Keratinocyte (primary cell): ENCODE data around the gene FABP6. TPM values are rescaled to one million over a fixed set of nuclear protein-coding genes. Genes with fewer than 3 reads are reported as not detected.

Experiments used
- DNase-seq: peaks from one replicate; pipeline ENCODE4 v3.0.0-alpha.2; 2011; ENCODE audit warnings: low read depth, missing footprints, low spot score
- FAIRE-seq: peaks from 2 replicates; lab custom pipeline; 2011; peaks lifted over from hg19 to GRCh38; lab: Jason Lieb, UNC
- H2AFZ ChIP-seq: 2 replicates; pipeline ENCODE4 v1.6.0; 2012; ENCODE audit warnings: low read length, control low read depth, inconsistent platforms; ENCODE audit not compliant: control insufficient read depth
- H3K27ac ChIP-seq: 2 replicates; pipeline ENCODE4 v1.5.1; 2011; ENCODE audit warnings: low read length; ENCODE audit not compliant: control insufficient read depth, insufficient read depth
- H3K27me3 ChIP-seq: 3 replicates; pipeline ENCODE4 v1.6.0; 2011; ENCODE audit warnings: low read length; ENCODE audit not compliant: control insufficient read depth, insufficient read depth; ENCODE audit errors: extremely low read depth
- H3K36me3 ChIP-seq, 2 experiments: 2 replicates in 1 of 2; 3 replicates in 1 of 2; pipeline ENCODE4 v1.5.1; 2011; ENCODE audit warnings: low read length in 2 of 2, mild to moderate bottlenecking in 1 of 2; ENCODE audit not compliant: control insufficient read depth in 2 of 2, insufficient read depth in 2 of 2; ENCODE audit errors: extremely low read depth in 1 of 2
- H3K4me1 ChIP-seq: 3 replicates; pipeline ENCODE4 v1.5.1; 2011; ENCODE audit warnings: low read length; ENCODE audit not compliant: control insufficient read depth, insufficient read depth; ENCODE audit errors: extremely low read depth
- H3K4me2 ChIP-seq: 3 replicates; pipeline ENCODE4 v1.6.0; 2011; ENCODE audit warnings: low read depth, low read length; ENCODE audit not compliant: control insufficient read depth, insufficient read depth; ENCODE audit errors: extremely low read depth
- H3K4me3 ChIP-seq, 3 experiments: fragments of 200-600 bp in 1 of 3; sonication (generic) in 1 of 3; 2 replicates in 2 of 3; 3 replicates in 1 of 3; pipeline ENCODE4 v1.5.1; 2011 to 2016; ENCODE audit warnings: low read length in 3 of 3, mild to moderate bottlenecking in 3 of 3, control low read depth in 2 of 3, inconsistent platforms in 1 of 3, low read depth in 1 of 3, mixed read lengths in 1 of 3, mixed run types in 1 of 3, moderate library complexity in 1 of 3; ENCODE audit not compliant: control insufficient read depth in 2 of 3, insufficient read depth in 2 of 3; ENCODE audit errors: extremely low read depth in 1 of 3
- H3K79me2 ChIP-seq: 2 replicates; pipeline ENCODE4 v1.6.0; 2012; ENCODE audit warnings: low read length; ENCODE audit not compliant: control insufficient read depth, insufficient read depth
- H3K9ac ChIP-seq: 3 replicates; pipeline ENCODE4 v1.6.0; 2011; ENCODE audit warnings: low read length; ENCODE audit not compliant: control insufficient read depth, insufficient read depth; ENCODE audit errors: extremely low read depth
- H3K9me1 ChIP-seq: 3 replicates; pipeline ENCODE4 v1.6.0; 2011; ENCODE audit warnings: low read length; ENCODE audit not compliant: control insufficient read depth, insufficient read depth; ENCODE audit errors: extremely low read depth
- H3K9me3 ChIP-seq: 2 replicates; pipeline ENCODE4 v1.5.1; 2012; ENCODE audit warnings: low read depth, low read length; ENCODE audit not compliant: control insufficient read depth
- H4K20me1 ChIP-seq: 3 replicates; pipeline ENCODE4 v1.6.0; 2011; ENCODE audit warnings: low read length; ENCODE audit not compliant: control insufficient read depth, insufficient read depth; ENCODE audit errors: extremely low read depth
- EZH2 ChIP-seq: IDR thresholded peaks from one replicate; pipeline ENCODE4 v1.6.1; 2012; ENCODE audit warnings: inconsistent platforms, mild to moderate bottlenecking, low read length, moderate library complexity
- dilution Hi-C: fragments of 300-500 bp; cut with MboI; formaldehyde crosslinking; loops from one replicate; pipeline ENCODE4 v1.7.0; 2020; ENCODE audit warnings: low sequenced_read_pairs; ENCODE audit not compliant: extremely low pct_ligation_motif_present
- polyA plus RNA-seq, 5 experiments: library from polyadenylated mRNA; depleted of rRNA in 3 of 5; stranded (reverse) in 3 of 5; stranded (forward) in 1 of 5; unstranded in 1 of 5; fragments of >200 nt; gene quantifications; 1 replicate in 1 of 5; 2 replicates in 3 of 5; 3 replicates in 1 of 5; pipeline versions ENCODE4 v1.2.1 to v1.2.3, GENCODE V29; 2011 to 2012; ENCODE audit warnings: missing spikeins in 2 of 5, low read depth in 1 of 5, low replicate concordance in 1 of 5
- TF ChIP-seq, protein P1 (sequence below), 3 experiments: IDR thresholded peaks in 1 of 3; conservative IDR thresholded peaks in 1 of 3; optimal IDR thresholded peaks in 1 of 3; 2 replicates in 2 of 3; 3 replicates in 1 of 3; pipeline versions ENCODE3 to v1.5.1; 2011; ENCODE audit warnings: low read length in 3 of 3, mild to moderate bottlenecking in 3 of 3, moderate library complexity in 2 of 3, control low read depth in 1 of 3, inconsistent platforms in 1 of 3; ENCODE audit not compliant: insufficient read depth in 2 of 3; ENCODE audit errors: extremely low read depth in 1 of 3

The FABP6 gene
- polyA plus RNA-seq, 1 donor (not counting 4 experiments of a cell fraction or from before 2014, with no cell fraction given) = 0.25 TPM

DNA sequence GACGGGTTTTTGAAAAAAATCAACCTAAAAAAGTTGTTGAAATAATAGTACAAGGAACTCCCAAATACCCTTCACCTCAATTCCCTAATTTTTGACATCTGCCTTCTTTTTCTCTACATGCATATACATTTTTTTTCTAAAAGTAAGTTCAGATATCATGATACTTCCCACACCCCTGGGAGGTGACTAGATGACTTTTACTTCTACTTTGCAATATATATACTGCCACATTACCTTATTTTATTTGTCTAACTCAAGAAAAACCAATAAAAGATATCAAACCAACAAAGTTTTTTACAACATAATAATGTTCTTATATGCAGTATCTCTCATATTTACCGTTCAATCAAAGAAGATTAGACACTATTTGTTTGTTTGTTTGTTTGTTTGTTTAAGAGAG is 52.0 kb downstream of the FABP6 start:
- Histone ChIP-seq H3K4me1 (no peaks in the 10 kb centered on the region), H2AFZ (no peak overlapping the region), H3K9me1 (no peaks in the 10 kb centered on the region), H3K79me2 (no peaks in the 10 kb centered on the region), H4K20me1 (no peaks in the 10 kb centered on the region), H3K4me2 (no peak overlapping the region), H3K9ac (no peak overlapping the region), H3K27me3 (no peaks in the 10 kb centered on the region), H3K9me3 (no peaks in the 10 kb centered on the region), H3K36me3 (no peaks in the 10 kb centered on the region), H3K4me3 (no peak overlapping the region), H3K27ac (no peak overlapping the region)
- DNase-seq (no peak), FAIRE-seq (no peak)
- TF ChIP-seq, protein P1, sequence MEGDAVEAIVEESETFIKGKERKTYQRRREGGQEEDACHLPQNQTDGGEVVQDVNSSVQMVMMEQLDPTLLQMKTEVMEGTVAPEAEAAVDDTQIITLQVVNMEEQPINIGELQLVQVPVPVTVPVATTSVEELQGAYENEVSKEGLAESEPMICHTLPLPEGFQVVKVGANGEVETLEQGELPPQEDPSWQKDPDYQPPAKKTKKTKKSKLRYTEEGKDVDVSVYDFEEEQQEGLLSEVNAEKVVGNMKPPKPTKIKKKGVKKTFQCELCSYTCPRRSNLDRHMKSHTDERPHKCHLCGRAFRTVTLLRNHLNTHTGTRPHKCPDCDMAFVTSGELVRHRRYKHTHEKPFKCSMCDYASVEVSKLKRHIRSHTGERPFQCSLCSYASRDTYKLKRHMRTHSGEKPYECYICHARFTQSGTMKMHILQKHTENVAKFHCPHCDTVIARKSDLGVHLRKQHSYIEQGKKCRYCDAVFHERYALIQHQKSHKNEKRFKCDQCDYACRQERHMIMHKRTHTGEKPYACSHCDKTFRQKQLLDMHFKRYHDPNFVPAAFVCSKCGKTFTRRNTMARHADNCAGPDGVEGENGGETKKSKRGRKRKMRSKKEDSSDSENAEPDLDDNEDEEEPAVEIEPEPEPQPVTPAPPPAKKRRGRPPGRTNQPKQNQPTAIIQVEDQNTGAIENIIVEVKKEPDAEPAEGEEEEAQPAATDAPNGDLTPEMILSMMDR (optimal IDR thresholded peaks at IDR 0.05 in 1 of 3, IDR thresholded peaks at IDR 0.05 in 1 of 3, conservative IDR thresholded peaks at IDR 0.05 in 1 of 3; ENCODE audit: extremely low read depth in 1 of 3, insufficient read depth in 2 of 3, low read length in 3 of 3) = no peak
- no peak for TF ChIP-seq EZH2
- dilution Hi-C loops = no loop called here

DNA sequence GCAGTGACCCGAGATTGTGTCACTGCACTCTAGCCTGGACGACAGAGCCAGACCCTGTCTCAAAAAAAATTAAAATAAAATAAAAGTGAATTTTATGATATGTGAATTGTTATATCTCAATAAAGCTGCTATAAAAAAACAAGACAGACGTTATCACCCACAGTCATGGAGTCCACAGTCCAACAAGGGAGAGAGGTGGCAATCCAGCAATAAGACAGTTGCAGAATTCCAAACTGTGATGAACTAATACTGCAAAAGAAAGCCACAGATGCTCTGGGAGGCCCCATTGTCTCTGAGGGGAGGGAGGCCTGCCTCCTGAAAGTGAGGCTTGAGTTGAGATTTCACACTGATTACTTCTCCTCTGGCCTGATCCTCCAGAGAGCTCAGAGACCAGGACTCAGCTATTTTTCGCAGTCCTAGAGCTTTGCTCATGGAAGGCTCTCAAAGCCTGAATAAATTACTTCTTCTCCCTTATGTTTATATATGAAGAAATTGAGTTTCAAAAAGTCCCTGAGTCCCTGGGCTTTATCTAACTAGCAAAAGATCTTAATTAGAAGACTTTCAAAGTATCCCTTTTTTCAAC is 55.1 kb downstream of the FABP6 start:
- TF ChIP-seq, protein P1 (optimal IDR thresholded peaks at IDR 0.05 in 1 of 3, IDR thresholded peaks at IDR 0.05 in 1 of 3, conservative IDR thresholded peaks at IDR 0.05 in 1 of 3; ENCODE audit: extremely low read depth in 1 of 3, insufficient read depth in 2 of 3, low read length in 3 of 3) = no peak
- TF ChIP-seq EZH2 = no peak
- H3K9me3 ChIP-seq = no peaks in the 10 kb centered on the region
- H2AFZ ChIP-seq = no peak overlapping the region
- H3K27me3 ChIP-seq = no peaks in the 10 kb centered on the region
- H3K4me3 ChIP-seq = no peak overlapping the region
- H3K9ac ChIP-seq = no peak overlapping the region
- no peaks in the 10 kb centered on the region for H3K9me1 ChIP-seq
- H3K4me1 ChIP-seq = peaks cover 9% of the 10 kb centered on the region
- dilution Hi-C loops = no loop called here
- DNase-seq (no peak), FAIRE-seq (no peak)
- no peaks in the 10 kb centered on the region for H3K36me3 ChIP-seq
- H4K20me1 ChIP-seq = no peaks in the 10 kb centered on the region
- H3K27ac ChIP-seq = no peak overlapping the region
- H3K4me2 ChIP-seq = no peak overlapping the region
- H3K79me2 ChIP-seq = no peaks in the 10 kb centered on the region
